WI38 (cell line): ENCODE results near the gene CACNA2D2.

Experiments
- H3K4me3 ChIP-seq: 2 replicates; pipeline ENCODE4 v1.5.1; 2011; ENCODE audit warnings: low read depth, mild to moderate bottlenecking, control low read depth, low read length
- CTCF ChIP-seq: IDR thresholded peaks from 2 replicates; pipeline ENCODE4 v1.5.1; 2012; ENCODE audit warnings: low read depth, mild to moderate bottlenecking, control low read depth, low read length

The CACNA2D2 gene

GRCh38 chr3:50354186-50354764, 149.2 kb downstream of the CACNA2D2 start:
- no peak overlapping the region for H3K4me3 ChIP-seq
- no peak for TF ChIP-seq CTCF

GRCh38 chr3:50353245-50354004, 150.0 kb downstream of the CACNA2D2 start:
- no peak for TF ChIP-seq CTCF
- H3K4me3 ChIP-seq, result no peak overlapping the region

GRCh38 chr3:50352781-50353180, 150.7 kb downstream of the CACNA2D2 start:
- TF ChIP-seq CTCF, result 0 out of 2 replicates have a peak, but pooled peaks have one; percentile 14
- no peak overlapping the region for H3K4me3 ChIP-seq

- no peak for TF ChIP-seq CTCF
- peak overlapping the region; percentile 72 for H3K4me3 ChIP-seq
These were observed 152.1 kb downstream of the CACNA2D2 start for GRCh38 chr3:50351323-50351697.

- no peak for TF ChIP-seq CTCF
- peak within 1 kb of the TSS; percentile 72 for H3K4me3 ChIP-seq
These were observed 152.7 kb downstream of the CACNA2D2 start, which contains the start of the genes CYB561D2 and NPRL2 for GRCh38 chr3:50350527-50351322. Gene CYB561D2, plus strand, starts transcription at chr3:50350862. Its CDS starts 572 bp downstream, at chr3:50351434. Gene NPRL2, minus strand, starts transcription at chr3:50350775. Its CDS starts 123 bp downstream, at chr3:50350652.

GRCh38 chr3:50350213-50350526, 153.3 kb downstream of the CACNA2D2 start:
- TF ChIP-seq CTCF, result no peak

More at GRCh38 chr3:50350213-50350526, 153.3 kb downstream of the CACNA2D2 start:
- peak overlapping the region; percentile 72 for H3K4me3 ChIP-seq
